Chondrocyte (in vitro differentiated cells): Measurements from ENCODE around the gene CRYGN. TPM values are rescaled to one million over a fixed set of nuclear protein-coding genes. Genes with fewer than 3 reads are reported as not detected.
A peak's percentile ranks its signal among the peaks of the same experiment; 100 is the strongest.

ENCODE experiments used
- DNase-seq: peaks from one replicate; pipeline ENCODE4 v3.0.0; 2021; ENCODE audit warnings: mixed read lengths, low spot score
- H3K27ac Mint-ChIP-seq: one replicate; pipeline ENCODE4 v1.8.0; 2021; ENCODE audit warnings: mild to moderate bottlenecking, moderate library complexity, mixed read lengths; ENCODE audit not compliant: unreplicated experiment
- H3K27me3 Mint-ChIP-seq: 2 replicates; pipeline ENCODE4 v1.8.0; 2021; ENCODE audit warnings: low read depth, mixed read lengths
- H3K36me3 Mint-ChIP-seq: 2 replicates; pipeline ENCODE4 v1.8.0; 2021; ENCODE audit warnings: low read depth, mixed read lengths
- H3K4me1 Mint-ChIP-seq: 2 replicates; pipeline ENCODE4 v1.8.0; 2021; ENCODE audit warnings: low read depth, mild to moderate bottlenecking, mixed read lengths
- H3K4me3 Mint-ChIP-seq: one replicate; pipeline ENCODE4 v1.8.0; 2021; ENCODE audit warnings: mild to moderate bottlenecking, moderate library complexity, mixed read lengths; ENCODE audit not compliant: unreplicated experiment
- H3K9me3 Mint-ChIP-seq: 2 replicates; pipeline ENCODE4 v1.8.0; 2021; ENCODE audit warnings: low read depth, mixed read lengths
- total RNA-seq: library from RNA; stranded (reverse); gene quantifications from 3 replicates; pipeline ENCODE4 v1.2.1, GENCODE V29; 2021
- TF ChIP-seq, protein P1 (sequence below): fragments of 200-600 bp; sonication (generic); IDR thresholded peaks from 2 replicates; pipeline ENCODE4 v1.5.0; 2021; ENCODE audit warnings: antibody characterized with exemption, mild to moderate bottlenecking, moderate library complexity

The CRYGN gene
- total RNA-seq, 1 donor from 2014 or later = not detected

DNA sequence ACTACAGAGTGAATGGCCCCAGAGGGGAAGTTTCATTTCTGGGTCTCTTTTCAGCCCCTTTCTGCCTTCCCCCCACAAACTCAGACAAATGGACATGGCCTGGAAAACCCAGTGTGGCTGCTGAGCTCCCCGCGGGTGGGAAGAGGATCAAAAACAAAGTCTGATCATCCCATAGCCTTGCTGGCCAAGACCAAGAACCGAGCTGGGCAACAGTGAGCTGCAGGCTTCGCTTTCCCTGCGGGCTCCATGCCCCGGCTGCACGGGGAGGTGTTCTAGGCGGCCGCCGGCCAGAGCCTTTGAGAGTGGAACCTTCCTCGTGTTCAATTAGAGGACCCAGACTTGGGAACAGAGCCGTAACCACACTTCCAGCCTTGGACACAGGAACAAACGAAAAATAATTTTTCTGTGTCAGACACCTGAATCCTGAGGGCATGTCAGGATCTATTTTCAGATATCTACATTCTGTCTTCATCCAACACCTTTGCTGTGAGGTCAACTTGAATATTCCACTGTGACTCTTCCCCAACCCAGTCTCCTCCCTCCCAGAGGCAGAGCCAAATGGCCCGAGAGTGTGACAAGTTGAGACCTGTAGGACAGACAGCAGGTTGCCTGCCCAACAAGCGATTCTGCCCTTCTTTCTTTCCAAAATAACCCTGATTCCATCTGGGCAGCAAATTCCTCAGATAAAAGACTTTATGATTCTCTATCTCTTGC is 56.1 kb downstream of the CRYGN start:
- peak; percentile 75 for DNase-seq
- peaks cover 7% of the 10 kb centered on the region for H3K4me1 Mint-ChIP-seq
- TF ChIP-seq, protein P1, sequence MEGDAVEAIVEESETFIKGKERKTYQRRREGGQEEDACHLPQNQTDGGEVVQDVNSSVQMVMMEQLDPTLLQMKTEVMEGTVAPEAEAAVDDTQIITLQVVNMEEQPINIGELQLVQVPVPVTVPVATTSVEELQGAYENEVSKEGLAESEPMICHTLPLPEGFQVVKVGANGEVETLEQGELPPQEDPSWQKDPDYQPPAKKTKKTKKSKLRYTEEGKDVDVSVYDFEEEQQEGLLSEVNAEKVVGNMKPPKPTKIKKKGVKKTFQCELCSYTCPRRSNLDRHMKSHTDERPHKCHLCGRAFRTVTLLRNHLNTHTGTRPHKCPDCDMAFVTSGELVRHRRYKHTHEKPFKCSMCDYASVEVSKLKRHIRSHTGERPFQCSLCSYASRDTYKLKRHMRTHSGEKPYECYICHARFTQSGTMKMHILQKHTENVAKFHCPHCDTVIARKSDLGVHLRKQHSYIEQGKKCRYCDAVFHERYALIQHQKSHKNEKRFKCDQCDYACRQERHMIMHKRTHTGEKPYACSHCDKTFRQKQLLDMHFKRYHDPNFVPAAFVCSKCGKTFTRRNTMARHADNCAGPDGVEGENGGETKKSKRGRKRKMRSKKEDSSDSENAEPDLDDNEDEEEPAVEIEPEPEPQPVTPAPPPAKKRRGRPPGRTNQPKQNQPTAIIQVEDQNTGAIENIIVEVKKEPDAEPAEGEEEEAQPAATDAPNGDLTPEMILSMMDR = no peak
- H3K27me3 Mint-ChIP-seq = peaks cover 28% of the 10 kb centered on the region
- H3K4me3 Mint-ChIP-seq = no peak overlapping the region
- H3K36me3 Mint-ChIP-seq = no peaks in the 10 kb centered on the region
- no peak overlapping the region for H3K27ac Mint-ChIP-seq
- H3K9me3 Mint-ChIP-seq = no peaks in the 10 kb centered on the region

DNA sequence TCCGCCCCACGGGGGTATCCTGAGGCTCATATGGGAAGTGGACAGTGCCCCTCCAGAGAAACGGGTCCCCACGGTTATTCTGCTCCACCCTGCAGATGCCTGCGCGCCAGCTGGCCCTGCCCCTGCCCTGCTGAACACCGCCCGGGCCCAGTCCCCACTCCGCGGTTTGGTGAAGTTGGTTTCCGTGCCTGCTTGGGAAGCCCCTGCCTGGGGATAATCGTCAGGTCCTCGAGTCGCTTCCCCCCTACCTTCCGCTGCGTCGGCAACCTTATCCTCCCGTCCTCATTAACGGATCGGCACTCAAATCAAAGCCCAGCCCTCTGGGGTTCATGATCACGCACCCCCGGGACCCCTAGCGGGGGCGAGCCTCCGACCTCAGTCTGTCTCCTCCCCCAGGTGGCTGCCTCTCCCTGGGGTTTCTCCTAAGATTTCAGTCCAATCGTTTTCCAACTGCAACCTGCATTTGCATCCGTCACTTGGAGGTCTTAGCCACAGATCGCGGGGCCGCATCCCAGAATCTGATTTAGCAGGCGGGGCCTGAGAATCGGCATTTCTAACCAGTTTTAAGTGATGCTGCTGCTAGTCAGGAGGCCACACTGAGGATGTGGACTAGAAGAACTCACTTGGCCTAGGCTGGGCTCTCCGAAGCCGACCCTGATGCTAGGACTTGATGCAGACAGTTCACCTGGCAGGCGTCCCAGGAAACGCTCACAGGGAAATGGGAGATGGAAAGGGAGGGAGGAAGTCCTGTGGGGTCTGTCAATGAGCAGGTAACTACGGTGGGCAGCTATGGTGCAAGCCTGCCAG is 57.7 kb downstream of the CRYGN start:
- DNase-seq = peak; percentile 88
- Mint-ChIP-seq H3K27ac (no peak overlapping the region), H3K4me3 (no peak overlapping the region), H3K27me3 (peaks cover 26% of the 10 kb centered on the region), H3K36me3 (peaks cover 10% of the 10 kb centered on the region), H3K9me3 (no peaks in the 10 kb centered on the region), H3K4me1 (peaks cover 7% of the 10 kb centered on the region)
- TF ChIP-seq, protein P1 = no peak

DNA sequence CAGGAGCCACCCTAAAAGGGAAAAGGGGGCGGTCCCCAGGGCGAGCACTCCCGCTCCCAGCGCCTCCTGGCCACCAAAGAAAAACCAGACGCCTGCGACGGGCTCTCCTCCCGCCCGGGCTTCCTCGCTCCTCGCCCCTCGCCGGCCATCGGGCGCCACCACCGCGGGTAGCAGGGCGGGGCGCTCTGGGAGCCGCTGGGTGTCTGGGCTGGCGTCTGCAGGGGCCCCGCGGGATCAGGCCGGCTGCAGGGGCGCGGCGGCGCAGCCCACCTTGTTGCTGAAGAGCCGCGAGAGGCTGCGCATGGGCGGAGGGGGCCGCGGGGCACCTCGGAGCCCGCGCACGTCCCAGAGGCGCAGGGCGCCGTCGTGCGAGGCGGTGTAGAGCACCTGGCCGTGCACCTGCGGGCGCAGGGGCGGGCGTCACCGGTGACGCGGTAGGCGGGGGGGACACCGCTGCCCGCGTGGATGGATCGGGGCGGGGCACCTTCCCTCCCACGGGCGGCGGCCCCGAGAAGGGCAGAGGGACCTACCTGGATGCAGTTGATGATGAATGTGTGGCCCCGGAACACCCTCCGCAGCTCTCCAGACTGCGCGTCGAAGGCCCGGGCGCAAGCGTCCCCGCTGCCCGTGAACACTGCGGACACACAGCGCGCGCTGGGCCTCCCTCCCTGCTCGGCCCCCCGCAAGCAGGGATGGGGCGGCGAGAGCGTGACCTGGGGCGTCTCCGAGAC is 58.4 kb downstream of the CRYGN start:
- peaks cover 23% of the 10 kb centered on the region for H3K27me3 Mint-ChIP-seq
- no peak overlapping the region for H3K4me3 Mint-ChIP-seq
- DNase-seq = peak; percentile 68
- H3K36me3 Mint-ChIP-seq = peaks cover 13% of the 10 kb centered on the region
- no peaks in the 10 kb centered on the region for H3K9me3 Mint-ChIP-seq
- peaks cover 7% of the 10 kb centered on the region for H3K4me1 Mint-ChIP-seq
- H3K27ac Mint-ChIP-seq = no peak overlapping the region
- TF ChIP-seq, protein P1 = no peak

DNA sequence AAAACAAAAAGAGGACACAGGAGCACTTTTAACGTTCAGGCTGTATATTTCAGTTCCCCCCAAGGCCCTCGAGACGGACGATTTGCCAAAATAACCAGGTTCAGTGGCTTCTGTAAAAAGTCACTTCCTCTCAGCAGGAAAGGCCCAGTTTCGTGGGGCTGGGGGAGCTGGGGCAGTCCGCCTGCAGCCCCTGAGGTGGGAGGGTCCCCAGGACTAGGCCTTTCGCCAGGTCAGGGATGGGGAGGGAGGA is 58.9 kb downstream of the CRYGN start:
- peaks cover 7% of the 10 kb centered on the region for H3K4me1 Mint-ChIP-seq
- H3K36me3 Mint-ChIP-seq = peaks cover 17% of the 10 kb centered on the region
- TF ChIP-seq, protein P1 = no peak
- DNase-seq = no peak
- H3K27me3 Mint-ChIP-seq = peaks cover 23% of the 10 kb centered on the region
- H3K27ac Mint-ChIP-seq = no peak overlapping the region
- H3K9me3 Mint-ChIP-seq = no peaks in the 10 kb centered on the region
- H3K4me3 Mint-ChIP-seq = no peak overlapping the region
